ENCODE results near the gene EXOC2. TPM values are rescaled to one million over a fixed set of nuclear protein-coding genes. Genes with fewer than 3 reads are reported as not detected.

Gene EXOC2
- total and polyA plus RNA-seq, 10 of the 15 experiments (the other 5 are each of a cell fraction or from before 2014, with no cell fraction given), result 8.7 to 32.8 (median 20.7) TPM

DNA sequence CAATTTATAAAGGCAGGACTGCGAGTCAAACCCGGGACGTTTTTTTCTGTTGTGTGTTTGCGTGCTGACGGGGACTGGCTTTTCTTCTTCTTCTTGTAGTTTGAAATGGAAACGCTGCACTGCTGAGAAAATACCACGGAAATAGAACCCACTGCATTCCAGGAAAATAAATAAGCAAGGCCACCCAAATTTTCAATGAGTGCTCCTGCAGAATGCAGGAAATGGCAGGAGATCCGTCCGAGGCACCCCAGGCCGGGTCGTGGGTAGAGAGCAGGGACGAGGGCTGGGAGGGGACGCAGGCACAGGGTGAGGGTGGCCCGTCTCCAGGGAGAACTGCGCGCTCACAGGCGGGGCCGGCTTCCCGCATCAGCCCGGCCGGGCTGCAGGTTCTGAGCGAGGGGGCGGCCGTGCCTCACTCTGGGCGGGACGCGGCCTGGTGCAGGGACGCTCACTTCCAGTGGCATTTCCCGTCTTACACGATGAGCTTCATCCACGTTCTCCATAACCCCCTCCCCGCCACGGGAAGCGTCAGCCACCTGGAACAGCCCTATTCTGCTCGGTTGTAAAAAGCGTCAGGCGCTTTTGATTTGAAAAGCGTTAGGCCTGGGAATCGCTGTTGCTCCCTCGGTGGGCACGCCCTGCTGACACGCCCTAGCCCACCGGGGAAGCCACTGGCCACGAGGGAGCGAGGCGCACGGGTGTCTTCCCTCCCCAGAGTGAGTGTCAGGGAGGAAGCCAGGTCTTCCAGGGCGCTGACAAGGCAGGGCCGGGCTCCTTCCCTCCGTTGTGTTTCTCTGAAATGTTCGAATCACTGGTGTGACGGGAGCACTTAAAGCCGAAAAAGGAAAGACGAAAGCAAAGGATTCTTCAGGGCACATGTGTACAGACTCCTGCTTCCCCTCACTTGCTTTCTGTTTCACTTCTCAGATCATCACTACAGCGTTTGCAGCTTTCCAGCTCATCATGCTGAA, 17.9 kb upstream of the EXOC2 start:
- ATAC-seq (peak; percentile 95), FAIRE-seq (peak; percentile 54), DNase-seq (ENCODE audit: low read depth, low spot score) (peak; percentile 66)
- intact Hi-C loops (cut with micrococcal nuclease; ENCODE audit: unreplicated experiment), result loop anchor here (5.0 kb wide), 1 partner anchor 524 kb away; no protein-coding TSS in a partner anchor
- Histone ChIP-seq H3K4me3 (peak overlapping the region; percentile 70), H4K20me1 (ENCODE audit: control insufficient read depth, insufficient read depth) (no peaks in the 10 kb centered on the region), H3K4me1 (ENCODE audit: control insufficient read depth, insufficient read depth, low read length) (peaks cover 8% of the 10 kb centered on the region), H3K9me3 (replicated peaks; ENCODE audit: control insufficient read depth, insufficient read depth, low read length) (no peaks in the 10 kb centered on the region), H2AFZ (ENCODE audit: control insufficient read depth, low read depth, low read length) (peak overlapping the region; percentile 94), H3K36me3 (ENCODE audit: control insufficient read depth in 2 of 2, insufficient read depth in 2 of 2, low read length in 1 of 2) (no peaks in the 10 kb centered on the region), H3K27ac (ENCODE audit: control insufficient read depth, insufficient read depth) (peak overlapping the region; percentile 94), H3K4me2 (ENCODE audit: control insufficient read depth, insufficient read depth) (peak overlapping the region; percentile 97), H3K9ac (ENCODE audit: control insufficient read depth, insufficient read depth, low read length) (peak overlapping the region; percentile 79), H3K79me2 (ENCODE audit: control insufficient read depth, insufficient read depth, low read length) (no peaks in the 10 kb centered on the region; the same call in 1 of the 2 replicates), H3K27me3 (replicated peaks in 1 of 2; ENCODE audit: control insufficient read depth in 2 of 2, insufficient read depth in 2 of 2, low read length in 1 of 2) (no peaks in the 10 kb centered on the region)
- ChIA-PET SMC1A (ENCODE audit: uncharacterized antibody, unreplicated experiment) (interaction anchor here (1.0 to 2.1 kb wide), 9 partner anchors 10 to 119 kb away, joined by 3 to 17 read pairs (median 4); no protein-coding TSS in a partner anchor), RAD21 (ENCODE audit: unreplicated experiment) (interaction anchor here (0.9 to 1.5 kb wide), 5 partner anchors 11 to 556 kb away, joined by 3 to 5 read pairs (median 3); no protein-coding TSS in a partner anchor), POLR2A (interaction anchor here (0.9 kb wide), 1 partner anchor 50 kb away, joined by 3 read pairs; no protein-coding TSS in a partner anchor), CTCF (interaction anchor here (0.6 to 4.2 kb wide), 8 partner anchors 11 to 726 kb away, joined by 3 to 49 read pairs (median 3); partner anchors contain the start of gene EXOC2)
- in situ Hi-C loops (cut with MboI), result no loop called here
- WGBS (ENCODE audit: insufficient coverage, insufficient replicate concordance, low lambda C conversion rate, missing lambda C conversion rate), result 1% methylated on average over 50 of the region's 55 CpGs
- TSS peak; percentile 89 for BruUV-seq (replicated peaks)
- TF ChIP-seq ZNF622 (IDR thresholded peaks at IDR 0.05) (no peak), MEF2A (IDR thresholded peaks at IDR 0.05; ENCODE audit: insufficient read depth, low read depth, low read length) (no peak), WRNIP1 (IDR thresholded peaks at IDR 0.05; ENCODE audit: borderline replicate concordance, low read depth, low read length) (no peak), RELA (IDR thresholded peaks at IDR 0.05; ENCODE audit: borderline replicate concordance, partially characterized antibody) (no peak), MYB (IDR thresholded peaks at IDR 0.05; ENCODE audit: borderline replicate concordance, low read depth, low read length) (no peak), CHD2 (IDR thresholded peaks at IDR 0.05; ENCODE audit: borderline replicate concordance, low read depth, low read length) (no peak), IRF4 (IDR thresholded peaks at IDR 0.05; ENCODE audit: low read depth, low read length) (no peak), FOXM1 (IDR thresholded peaks at IDR 0.05; ENCODE audit: low read depth, low read length) (no peak), GABPA (IDR thresholded peaks at IDR 0.05; ENCODE audit: low read depth) (peak; percentile 48; the same call in 1 of the 2 replicates), RFX5 (IDR thresholded peaks at IDR 0.05; ENCODE audit: low read depth, low read length) (no peak), ATF2 (IDR thresholded peaks at IDR 0.05; ENCODE audit: low read length) (no peak), ASH2L (IDR thresholded peaks at IDR 0.05; ENCODE audit: borderline replicate concordance, low read depth) (no peak; the same call in 1 of the 2 replicates), MTA3 (IDR thresholded peaks at IDR 0.05; ENCODE audit: borderline replicate concordance, low read length) (no peak), BRCA1 (IDR thresholded peaks at IDR 0.05; ENCODE audit: low read depth, low read length) (no peak), IKZF1 (conservative IDR thresholded peaks at IDR 0.05) (peak; percentile 57), KLF5 (IDR thresholded peaks at IDR 0.05; ENCODE audit: partially characterized antibody) (no peak), MXI1 (IDR thresholded peaks at IDR 0.05; ENCODE audit: low read depth, low read length) (peak; percentile 90)
- TF ChIP-seq, protein P1, sequence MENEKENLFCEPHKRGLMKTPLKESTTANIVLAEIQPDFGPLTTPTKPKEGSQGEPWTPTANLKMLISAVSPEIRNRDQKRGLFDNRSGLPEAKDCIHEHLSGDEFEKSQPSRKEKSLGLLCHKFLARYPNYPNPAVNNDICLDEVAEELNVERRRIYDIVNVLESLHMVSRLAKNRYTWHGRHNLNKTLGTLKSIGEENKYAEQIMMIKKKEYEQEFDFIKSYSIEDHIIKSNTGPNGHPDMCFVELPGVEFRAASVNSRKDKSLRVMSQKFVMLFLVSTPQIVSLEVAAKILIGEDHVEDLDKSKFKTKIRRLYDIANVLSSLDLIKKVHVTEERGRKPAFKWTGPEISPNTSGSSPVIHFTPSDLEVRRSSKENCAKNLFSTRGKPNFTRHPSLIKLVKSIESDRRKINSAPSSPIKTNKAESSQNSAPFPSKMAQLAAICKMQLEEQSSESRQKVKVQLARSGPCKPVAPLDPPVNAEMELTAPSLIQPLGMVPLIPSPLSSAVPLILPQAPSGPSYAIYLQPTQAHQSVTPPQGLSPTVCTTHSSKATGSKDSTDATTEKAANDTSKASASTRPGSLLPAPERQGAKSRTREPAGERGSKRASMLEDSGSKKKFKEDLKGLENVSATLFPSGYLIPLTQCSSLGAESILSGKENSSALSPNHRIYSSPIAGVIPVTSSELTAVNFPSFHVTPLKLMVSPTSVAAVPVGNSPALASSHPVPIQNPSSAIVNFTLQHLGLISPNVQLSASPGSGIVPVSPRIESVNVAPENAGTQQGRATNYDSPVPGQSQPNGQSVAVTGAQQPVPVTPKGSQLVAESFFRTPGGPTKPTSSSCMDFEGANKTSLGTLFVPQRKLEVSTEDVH (IDR thresholded peaks at IDR 0.05; ENCODE audit: low read depth, partially characterized antibody), result no peak
- TF ChIP-seq, protein P2, sequence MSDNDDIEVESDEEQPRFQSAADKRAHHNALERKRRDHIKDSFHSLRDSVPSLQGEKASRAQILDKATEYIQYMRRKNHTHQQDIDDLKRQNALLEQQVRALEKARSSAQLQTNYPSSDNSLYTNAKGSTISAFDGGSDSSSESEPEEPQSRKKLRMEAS (IDR thresholded peaks at IDR 0.05; ENCODE audit: low read depth, low read length), result peak; percentile 50; the same call in 1 of the 2 replicates
